Right cardiac atrium (tissue), 5 donors: ENCODE results near the gene MC3R. TPM values are rescaled to one million over a fixed set of nuclear protein-coding genes. Genes with fewer than 3 reads are reported as not detected.

Source experiments
- polyA plus RNA-seq: library from polyadenylated mRNA; stranded (reverse); fragments of 200-250 nt; gene quantifications from one replicate; pipeline ENCODE4 v1.2.3, GENCODE V29; 2013
- total RNA-seq, 4 donors: library from RNA; stranded (reverse); fragmentation: NEBNext Ultra II Directional; extraction: Animal tissue kit (Norgen Biotek cat#: 25700); gene quantifications; one replicate each; pipeline ENCODE4 v1.2.1, GENCODE V29; 2021
- donor health status: healthy with polysubstance abuse.
- donor health status: DM: no; HTN: yes; CAD: no.
- donor health status: DM: no; HTN: no; CAD: no.
- donor health status: DM: no; HTN: yes; CAD: no; lungs with severe emphysema.
- donor health status: DM: yes; HTN: yes; CAD: no.

The MC3R gene
- total and polyA plus RNA-seq, 5 donors: not detected

Other genes with a start within 250 kb of the MC3R start
- gene CBLN4, start 243.2 kb upstream of the MC3R start, total RNA-seq: not detected
- not detected for gene CBLN4, start 243.2 kb upstream of the MC3R start, polyA plus RNA-seq
- 10 to 100 TPM; 33.0 to 37.9 (median 35.2) TPM for gene FAM210B, start 110.2 kb downstream of the MC3R start, total RNA-seq
- gene FAM210B, start 110.2 kb downstream of the MC3R start, polyA plus RNA-seq: 29.4 TPM
- gene AURKA, start 143.5 kb downstream of the MC3R start, total RNA-seq: 10 to 100 TPM in 1 of 4 donors, 1 to 10 TPM in 3; 4.8 to 10.8 (median 8.5) TPM
- 5.9 TPM for gene AURKA, start 143.5 kb downstream of the MC3R start, polyA plus RNA-seq
- gene CSTF1, start 143.9 kb downstream of the MC3R start, total RNA-seq: 10 to 100 TPM; 19.1 to 23.2 (median 19.8) TPM
- gene CSTF1, start 143.9 kb downstream of the MC3R start, polyA plus RNA-seq: 8.8 TPM
- gene CASS4, start 163.5 kb downstream of the MC3R start, total RNA-seq: under 1 TPM; 0.51 to 0.79 (median 0.64) TPM
- 0.34 TPM for gene CASS4, start 163.5 kb downstream of the MC3R start, polyA plus RNA-seq
- 10 to 100 TPM; 73.4 to 80.4 (median 79.5) TPM for gene RTF2, start 219.9 kb downstream of the MC3R start, total RNA-seq
- gene RTF2, start 219.9 kb downstream of the MC3R start, polyA plus RNA-seq: 74.3 TPM